Right lobe of liver (tissue), 6 donors: Measurements from ENCODE around the gene RXFP2. TPM values are rescaled to one million over a fixed set of nuclear protein-coding genes. Genes with fewer than 3 reads are reported as not detected.

Source experiments
- ATAC-seq, 4 donors: fragments of 200-7000 bp; cut with Tn5 transposase; one replicate each; pipeline ENCODE4 v1.9.1; 2020; ENCODE audit warnings: mild to moderate bottlenecking in 4 of 4, moderate library complexity in 4 of 4
- DNase-seq, 3 donors: peaks; one replicate each; pipeline ENCODE4 v3.0.0-alpha.2; 2020
- H3K27ac ChIP-seq, 3 donors: fragments of 200-600 bp; one replicate each; pipeline ENCODE4 v1.8.0; 2022
- H3K27me3 ChIP-seq, 2 donors: fragments of 200-600 bp; one replicate each; pipeline ENCODE4 v1.8.0; 2022
- H3K36me3 ChIP-seq, 4 donors: fragments of 200-600 bp; sonication (generic) in 1 of 4; one replicate each; pipeline versions ENCODE4 v1.5.1 to v1.8.0; 2017 to 2022; ENCODE audit warnings: control low read depth in 1 of 4
- H3K4me1 ChIP-seq, 4 donors: fragments of 200-600 bp; sonication (generic) in 1 of 4; one replicate each; pipeline versions ENCODE4 v1.5.1 to v1.8.0; 2017 to 2022; ENCODE audit warnings: control low read depth in 1 of 4
- H3K4me3 ChIP-seq, 3 donors: fragments of 200-600 bp; one replicate each; pipeline ENCODE4 v1.8.0; 2022
- H3K9me3 ChIP-seq, 4 donors: fragments of 200-600 bp; sonication (generic) in 1 of 4; one replicate each; pipeline versions ENCODE4 v1.5.1 to v1.8.0; 2017 to 2022; ENCODE audit warnings: control low read depth in 1 of 4
- CTCF ChIP-seq, 4 donors: fragments of 200-600 bp in 3 of 4; fragments of 450-650 bp in 1 of 4; IDR thresholded peaks; one replicate each; pipeline versions ENCODE4 v1.5.1 to v1.8.0; 2016 to 2022; ENCODE audit warnings: antibody characterized with exemption in 4 of 4, mild to moderate bottlenecking in 2 of 4
- POLR2A ChIP-seq: fragments of 450-650 bp; IDR thresholded peaks from one replicate; pipeline ENCODE4 v1.6.1; 2017; ENCODE audit warnings: antibody characterized with exemption, mild to moderate bottlenecking
- WGBS: methylation state at CpG from one replicate; pipeline ENCODE4 v1.1.6; 2018; ENCODE audit warnings: low coverage, low lambda C conversion rate; ENCODE audit not compliant: insufficient coverage; ENCODE audit errors: missing lambda C conversion rate; 5-methylcytosine and 5-hydroxymethylcytosine counted together
- intact Hi-C, 2 donors: fragments of 100-400 bp; cut with DNase I; formaldehyde crosslinking; loops; one replicate each; pipeline versions ENCODE4 v1.11.2 to v1.14.1; 2022
- total RNA-seq, 6 experiments: library from RNA; depleted of rRNA in 2 of 6; stranded (reverse); fragments of >200 nt in 2 of 6; fragmentation: NEBNext Ultra II Directional in 3 of 6; extraction: Animal tissue kit (Norgen Biotek cat#: 25700) in 3 of 6; gene quantifications; one replicate each; pipeline versions ENCODE4 v1.1.0 to v1.2.4, GENCODE V29; 2016 to 2023
- donor health status: DM: no; HTN: yes; CAD: no.
- donor health status: DM: no; HTN: no; CAD: no.
- donor health status: DM: no; HTN: no; CAD: no.
- donor health status: DM: no; HTN: yes; CAD: no.
- donor health status: DM: no; HTN: yes; CAD: no.

RXFP2 gene
- total RNA-seq, 6 experiments from 2014 or later, result not detected

GRCh38 chr13:31717583-31717982 is 21.7 kb upstream of the RXFP2 start:
- no peak for DNase-seq
- Histone ChIP-seq H3K9me3 (no peaks in the 10 kb centered on the region), H3K27ac (no peak overlapping the region), H3K36me3 (no peaks in the 10 kb centered on the region), H3K27me3 (no peaks in the 10 kb centered on the region), H3K4me3 (no peak overlapping the region), H3K4me1 (peaks cover 0 to 9% (median 0%) of the 10 kb centered on the region in 4 donors)
- intact Hi-C loops, result no loop called here
- ATAC-seq, result no peak
- no peak for TF ChIP-seq CTCF (IDR thresholded peaks at IDR 0.05)
- no peak for TF ChIP-seq POLR2A

GRCh38 chr13:31719214-31719613 is 20.1 kb upstream of the RXFP2 start:
- peaks cover 0 to 9% (median 0%) of the 10 kb centered on the region in 4 donors for H3K4me1 ChIP-seq
- intact Hi-C loops, result no loop called here
- DNase-seq (peak in 2 of 3 donors; percentile 51 to 64), ATAC-seq (peak; percentile 85 to 98 (median 92))
- no peaks in the 10 kb centered on the region for H3K27me3 ChIP-seq
- H3K27ac ChIP-seq, result no peak overlapping the region
- H3K36me3 ChIP-seq, result no peaks in the 10 kb centered on the region
- no peak for TF ChIP-seq POLR2A
- TF ChIP-seq CTCF (IDR thresholded peaks at IDR 0.05), result no peak
- H3K4me3 ChIP-seq, result no peak overlapping the region
- 26% methylated on average over 2 of the region's 3 CpGs for WGBS
- no peaks in the 10 kb centered on the region for H3K9me3 ChIP-seq

GRCh38 chr13:31722673-31723072 is 16.7 kb upstream of the RXFP2 start:
- H3K27ac ChIP-seq, result no peak overlapping the region
- no peaks in the 10 kb centered on the region for H3K27me3 ChIP-seq
- H3K4me3 ChIP-seq, result no peak overlapping the region
- H3K9me3 ChIP-seq, result no peaks in the 10 kb centered on the region
- intact Hi-C loops, result no loop called here
- peaks cover 0 to 9% (median 0%) of the 10 kb centered on the region in 4 donors for H3K4me1 ChIP-seq
- no peak for TF ChIP-seq CTCF (IDR thresholded peaks at IDR 0.05)
- no peak for TF ChIP-seq POLR2A
- no peaks in the 10 kb centered on the region for H3K36me3 ChIP-seq
- WGBS, result 55% methylated on average over 5 of the region's 5 CpGs
- ATAC-seq (no peak), DNase-seq (no peak)

GRCh38 chr13:31725841-31726240 is 13.5 kb upstream of the RXFP2 start:
- ATAC-seq, result no peak
- 100% methylated on average over 1 of the region's 5 CpGs for WGBS

More at GRCh38 chr13:31725841-31726240, 13.5 kb upstream of the RXFP2 start:
- Histone ChIP-seq H3K27ac (no peak overlapping the region), H3K36me3 (no peaks in the 10 kb centered on the region), H3K4me1 (no peaks in the 10 kb centered on the region), H3K27me3 (no peaks in the 10 kb centered on the region), H3K9me3 (no peaks in the 10 kb centered on the region), H3K4me3 (no peak overlapping the region)
- TF ChIP-seq CTCF (IDR thresholded peaks at IDR 0.05), result no peak
- TF ChIP-seq POLR2A, result no peak
- DNase-seq, result no peak
- intact Hi-C loops, result no loop called here
